GM23338 (cell line): Measurements from ENCODE around the gene APBA2. TPM values are rescaled to one million over a fixed set of nuclear protein-coding genes. Genes with fewer than 3 reads are reported as not detected.

Source experiments
- ATAC-seq: fragments of 200-7000 bp; cut with Tn5 transposase; 3 replicates; pipeline ENCODE4 v1.9.1; 2020
- DNase-seq: peaks from one replicate; pipeline ENCODE4 v3.0.0-alpha.2; 2015; ENCODE audit warnings: low spot score
- H2AFZ ChIP-seq: fragments of 200-600 bp; sonication (generic); 2 replicates; pipeline ENCODE4 v1.8.0; 2016; ENCODE audit warnings: antibody characterized with exemption, mild to moderate bottlenecking, moderate library complexity
- H3F3A ChIP-seq: fragments of 200-600 bp; sonication (generic); replicated peaks from 2 replicates; pipeline ENCODE4 v1.8.0; 2017; ENCODE audit warnings: antibody characterized with exemption, mixed run types, low read depth
- H3K27ac ChIP-seq: fragments of 200-600 bp; sonication (generic); 2 replicates; pipeline ENCODE4 v1.6.1; 2016; ENCODE audit warnings: low read depth
- H3K27me3 ChIP-seq: fragments of 200-600 bp; sonication (generic); 2 replicates; pipeline ENCODE4 v1.8.0; 2016; ENCODE audit warnings: mild to moderate bottlenecking, mixed run types, moderate library complexity; ENCODE audit not compliant: insufficient read depth
- H3K36me3 ChIP-seq: fragments of 200-600 bp; sonication (generic); 2 replicates; pipeline ENCODE4 v1.8.0; 2016; ENCODE audit warnings: mild to moderate bottlenecking; ENCODE audit not compliant: insufficient read depth
- H3K4me1 ChIP-seq: fragments of 200-600 bp; sonication (generic); 2 replicates; pipeline ENCODE4 v1.8.0; 2016; ENCODE audit warnings: mild to moderate bottlenecking, moderate library complexity; ENCODE audit not compliant: insufficient read depth
- H3K4me2 ChIP-seq: fragments of 200-600 bp; sonication (generic); 2 replicates; pipeline ENCODE4 v1.7.1; 2017; ENCODE audit warnings: mixed run types
- H3K4me3 ChIP-seq: fragments of 200-600 bp; sonication (generic); 2 replicates; pipeline ENCODE4 v1.6.1; 2016; ENCODE audit warnings: mixed run types
- H3K79me2 ChIP-seq: fragments of 200-600 bp; sonication (generic); replicated peaks from 2 replicates; pipeline ENCODE4 v1.8.0; 2017; ENCODE audit warnings: mild to moderate bottlenecking; ENCODE audit not compliant: insufficient read depth
- H3K9me2 ChIP-seq: fragments of 200-600 bp; sonication (generic); 2 replicates; pipeline ENCODE4 v1.8.0; 2017; ENCODE audit not compliant: insufficient read depth
- H4K20me1 ChIP-seq: fragments of 200-600 bp; sonication (generic); replicated peaks from 2 replicates; pipeline ENCODE4 v1.8.0; 2017; ENCODE audit warnings: mild to moderate bottlenecking; ENCODE audit not compliant: insufficient read depth
- H3K27ac Mint-ChIP-seq: 2 replicates; pipeline ENCODE4 v1.8.0; 2020; ENCODE audit warnings: inconsistent platforms, mild to moderate bottlenecking, moderate library complexity, mixed read lengths
- H3K27me3 Mint-ChIP-seq: 3 replicates; pipeline ENCODE4 v1.8.0; 2022; ENCODE audit warnings: low read depth, mild to moderate bottlenecking, moderate library complexity, mixed read lengths, inconsistent platforms; ENCODE audit not compliant: insufficient read depth, poor library complexity
- H3K36me3 Mint-ChIP-seq: 3 replicates; pipeline ENCODE4 v1.8.0; 2021; ENCODE audit warnings: low read depth, mild to moderate bottlenecking, inconsistent platforms, moderate library complexity, mixed read lengths
- H3K4me1 Mint-ChIP-seq: 3 replicates; pipeline ENCODE4 v1.8.0; 2020; ENCODE audit warnings: mild to moderate bottlenecking, inconsistent platforms, mixed read lengths
- H3K4me3 Mint-ChIP-seq: 3 replicates; pipeline ENCODE4 v1.8.0; 2021; ENCODE audit warnings: moderate library complexity, mild to moderate bottlenecking, inconsistent platforms, mixed read lengths
- H3K9me3 Mint-ChIP-seq: 3 replicates; pipeline ENCODE4 v1.8.0; 2020; ENCODE audit warnings: moderate library complexity, mild to moderate bottlenecking, inconsistent platforms, mixed read lengths
- EZH2 ChIP-seq: fragments of 200-600 bp; sonication (generic); IDR thresholded peaks from one replicate; pipeline ENCODE4 v1.8.0; 2017; ENCODE audit warnings: antibody characterized with exemption, mild to moderate bottlenecking, low read depth; ENCODE audit not compliant: unreplicated experiment
- JUNB ChIP-seq: IDR thresholded peaks from one replicate; pipeline ENCODE4 v1.6.1; 2016; ENCODE audit warnings: antibody characterized with exemption; ENCODE audit not compliant: unreplicated experiment
- NANOG ChIP-seq: IDR thresholded peaks from 2 replicates; pipeline ENCODE4 v1.6.1; 2016; ENCODE audit warnings: antibody characterized with exemption, borderline replicate concordance
- POLR2AphosphoS5 ChIP-seq: IDR thresholded peaks from 2 replicates; pipeline ENCODE4 v1.6.1; 2016; ENCODE audit warnings: antibody characterized with exemption, low read depth
- STAT1 ChIP-seq: IDR thresholded peaks from one replicate; pipeline ENCODE4 v1.6.1; 2016; ENCODE audit warnings: antibody characterized with exemption; ENCODE audit not compliant: unreplicated experiment
- ZNF114 ChIP-seq: fragments of 250-450 bp; sonication (Bioruptor Pico); IDR thresholded peaks from 2 replicates; pipeline ENCODE4 v1.5.0; 2020; ENCODE audit warnings: mild to moderate bottlenecking, moderate library complexity
- ZNF331 ChIP-seq: fragments of 250-450 bp; sonication (Bioruptor Pico); IDR thresholded peaks from 2 replicates; pipeline ENCODE4 v1.5.0; 2020; ENCODE audit warnings: low read depth, mild to moderate bottlenecking, moderate library complexity
- ZNF462 ChIP-seq: fragments of 250-450 bp; sonication (Bioruptor Pico); IDR thresholded peaks from 2 replicates; pipeline ENCODE4 v1.5.0; 2020; ENCODE audit warnings: mild to moderate bottlenecking, moderate library complexity
- polyA plus RNA-seq: library from polyadenylated mRNA; unstranded; fragments of >200 nt; fragmentation: Nextera tagmentation; extraction: Ambion mirVana; gene quantifications from 2 replicates; pipeline ENCODE4 v1.2.1, GENCODE V29; 2016
- total RNA-seq: library from RNA; depleted of rRNA; stranded (reverse); fragments of >200 nt; shearing (Covaris generic); gene quantifications from 2 replicates; pipeline ENCODE4 v1.2.3, GENCODE V29; 2014
- TF ChIP-seq, protein P1 (sequence below): IDR thresholded peaks from 2 replicates; pipeline ENCODE4 v1.6.1; 2016; ENCODE audit warnings: antibody characterized with exemption
- TF ChIP-seq, protein P2 (sequence below): IDR thresholded peaks from one replicate; pipeline ENCODE4 v1.6.1; 2018; ENCODE audit warnings: antibody characterized with exemption; ENCODE audit not compliant: unreplicated experiment

The APBA2 gene
- total and polyA plus RNA-seq, 2 experiments from 2014 or later = 5.9 to 24.7 TPM

GRCh38 chr15:28909958-28910500, 24.3 kb downstream of the APBA2 start (continued):
- TF ChIP-seq, protein P1, sequence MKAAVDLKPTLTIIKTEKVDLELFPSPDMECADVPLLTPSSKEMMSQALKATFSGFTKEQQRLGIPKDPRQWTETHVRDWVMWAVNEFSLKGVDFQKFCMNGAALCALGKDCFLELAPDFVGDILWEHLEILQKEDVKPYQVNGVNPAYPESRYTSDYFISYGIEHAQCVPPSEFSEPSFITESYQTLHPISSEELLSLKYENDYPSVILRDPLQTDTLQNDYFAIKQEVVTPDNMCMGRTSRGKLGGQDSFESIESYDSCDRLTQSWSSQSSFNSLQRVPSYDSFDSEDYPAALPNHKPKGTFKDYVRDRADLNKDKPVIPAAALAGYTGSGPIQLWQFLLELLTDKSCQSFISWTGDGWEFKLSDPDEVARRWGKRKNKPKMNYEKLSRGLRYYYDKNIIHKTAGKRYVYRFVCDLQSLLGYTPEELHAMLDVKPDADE = no peak
- TF ChIP-seq EZH2 = no peak
- TF ChIP-seq, protein P2, sequence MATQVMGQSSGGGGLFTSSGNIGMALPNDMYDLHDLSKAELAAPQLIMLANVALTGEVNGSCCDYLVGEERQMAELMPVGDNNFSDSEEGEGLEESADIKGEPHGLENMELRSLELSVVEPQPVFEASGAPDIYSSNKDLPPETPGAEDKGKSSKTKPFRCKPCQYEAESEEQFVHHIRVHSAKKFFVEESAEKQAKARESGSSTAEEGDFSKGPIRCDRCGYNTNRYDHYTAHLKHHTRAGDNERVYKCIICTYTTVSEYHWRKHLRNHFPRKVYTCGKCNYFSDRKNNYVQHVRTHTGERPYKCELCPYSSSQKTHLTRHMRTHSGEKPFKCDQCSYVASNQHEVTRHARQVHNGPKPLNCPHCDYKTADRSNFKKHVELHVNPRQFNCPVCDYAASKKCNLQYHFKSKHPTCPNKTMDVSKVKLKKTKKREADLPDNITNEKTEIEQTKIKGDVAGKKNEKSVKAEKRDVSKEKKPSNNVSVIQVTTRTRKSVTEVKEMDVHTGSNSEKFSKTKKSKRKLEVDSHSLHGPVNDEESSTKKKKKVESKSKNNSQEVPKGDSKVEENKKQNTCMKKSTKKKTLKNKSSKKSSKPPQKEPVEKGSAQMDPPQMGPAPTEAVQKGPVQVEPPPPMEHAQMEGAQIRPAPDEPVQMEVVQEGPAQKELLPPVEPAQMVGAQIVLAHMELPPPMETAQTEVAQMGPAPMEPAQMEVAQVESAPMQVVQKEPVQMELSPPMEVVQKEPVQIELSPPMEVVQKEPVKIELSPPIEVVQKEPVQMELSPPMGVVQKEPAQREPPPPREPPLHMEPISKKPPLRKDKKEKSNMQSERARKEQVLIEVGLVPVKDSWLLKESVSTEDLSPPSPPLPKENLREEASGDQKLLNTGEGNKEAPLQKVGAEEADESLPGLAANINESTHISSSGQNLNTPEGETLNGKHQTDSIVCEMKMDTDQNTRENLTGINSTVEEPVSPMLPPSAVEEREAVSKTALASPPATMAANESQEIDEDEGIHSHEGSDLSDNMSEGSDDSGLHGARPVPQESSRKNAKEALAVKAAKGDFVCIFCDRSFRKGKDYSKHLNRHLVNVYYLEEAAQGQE = no peak
- no peak for TF ChIP-seq ZNF331 (CRISPR knock-in tag)
- no peak for TF ChIP-seq ZNF114
- no peak for TF ChIP-seq JUNB

DNA sequence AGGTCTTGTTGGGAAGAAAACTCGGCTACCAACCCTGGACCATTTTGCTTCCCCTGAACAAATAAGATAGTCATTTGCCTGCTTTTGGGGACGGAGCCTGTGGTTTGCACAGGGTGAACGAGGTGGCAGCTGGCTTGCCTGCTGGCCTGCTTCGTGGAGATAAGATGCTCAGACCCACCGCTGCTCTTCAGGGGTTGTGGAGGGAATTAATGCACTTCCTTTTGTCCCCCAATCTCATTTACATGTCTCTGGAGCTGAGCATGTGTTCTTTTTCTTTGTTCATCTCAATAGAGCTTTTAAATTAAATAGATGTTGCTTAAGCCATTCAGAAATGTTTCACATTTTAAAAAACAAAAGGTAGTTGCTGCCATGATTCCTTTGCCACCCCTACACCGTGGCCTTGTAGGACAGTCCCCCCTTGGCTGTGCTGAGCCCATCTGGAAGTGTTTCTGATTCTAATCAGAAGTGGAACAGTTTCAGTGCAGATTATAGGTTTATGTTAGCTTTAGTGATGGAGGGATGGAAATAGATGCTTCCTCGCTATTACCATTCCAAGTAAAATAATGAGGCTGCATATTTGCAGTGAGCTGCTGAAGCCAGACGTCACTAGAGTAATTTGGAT, 25.6 kb downstream of the APBA2 start:
- Histone ChIP-seq H3K27ac (no peak overlapping the region), H3K27me3 (no peaks in the 10 kb centered on the region), H2AFZ (peak overlapping the region; percentile 80), H3K4me3 (no peak overlapping the region), H3K36me3 (no peaks in the 10 kb centered on the region), H3F3A (no peaks in the 10 kb centered on the region), H3K79me2 (peaks cover 3% of the 10 kb centered on the region; the same call in 1 of the 2 replicates), H3K4me1 (peaks cover 20% of the 10 kb centered on the region), H4K20me1 (no peaks in the 10 kb centered on the region), H3K9me2 (no peaks in the 10 kb centered on the region), H3K4me2 (peak overlapping the region; percentile 67)
- peaks cover 2% of the 10 kb centered on the region; the same call in 2 of the 3 replicates for H3K36me3 Mint-ChIP-seq
- peaks cover 4% of the 10 kb centered on the region for H3K27me3 Mint-ChIP-seq
- no peak for DNase-seq
- H3K4me1 Mint-ChIP-seq = peaks cover 31% of the 10 kb centered on the region
- peaks cover 8% of the 10 kb centered on the region for H3K9me3 Mint-ChIP-seq
- no peak overlapping the region for H3K27ac Mint-ChIP-seq
- ATAC-seq = peak; percentile 20; the same call in 2 of the 3 replicates
- H3K4me3 Mint-ChIP-seq = no peak overlapping the region
- TF ChIP-seq STAT1 (no peak), EZH2 (no peak), ZNF462 (no peak), NANOG (no peak), POLR2AphosphoS5 (no peak)
- TF ChIP-seq, protein P1 = no peak
